MM.1S (cell line): ENCODE data around the gene ESRRB.

Experiments used
- EZH2 ChIP-seq: fragments of 300-600 bp; sonication (generic); optimal IDR thresholded peaks from 2 replicates; pipeline ENCODE3; 2017; ENCODE audit warnings: low read depth, mild to moderate bottlenecking, antibody characterized with exemption, low read length, mixed read lengths
- TF ChIP-seq, protein P1 (sequence below): fragments of 300-600 bp; sonication (generic); IDR thresholded peaks from 2 replicates; pipeline ENCODE4 v1.5.1; 2016; ENCODE audit warnings: antibody characterized with exemption, low read length, mixed read lengths

DNA sequence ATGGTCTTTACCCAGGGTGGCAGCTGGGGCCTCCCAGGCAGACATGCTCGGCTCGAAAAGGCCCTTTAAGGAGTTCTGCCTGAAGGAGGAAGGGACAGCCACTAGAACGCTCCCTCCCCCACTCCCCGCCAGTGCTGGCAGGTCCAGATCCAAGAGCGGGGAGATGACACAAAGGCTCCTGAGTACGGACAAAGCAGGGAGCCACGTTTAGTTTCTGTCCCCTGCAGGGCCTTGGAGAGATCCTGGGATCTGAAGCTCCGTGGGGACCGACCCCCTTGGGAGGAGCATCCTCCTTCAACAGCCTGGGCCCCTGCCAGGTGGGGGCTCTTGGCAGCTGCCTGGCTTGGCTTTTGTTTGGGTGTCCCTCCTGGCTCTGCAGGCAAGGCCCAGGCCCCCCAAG, 89.7 kb downstream of the ESRRB start:
- TF ChIP-seq, protein P1, sequence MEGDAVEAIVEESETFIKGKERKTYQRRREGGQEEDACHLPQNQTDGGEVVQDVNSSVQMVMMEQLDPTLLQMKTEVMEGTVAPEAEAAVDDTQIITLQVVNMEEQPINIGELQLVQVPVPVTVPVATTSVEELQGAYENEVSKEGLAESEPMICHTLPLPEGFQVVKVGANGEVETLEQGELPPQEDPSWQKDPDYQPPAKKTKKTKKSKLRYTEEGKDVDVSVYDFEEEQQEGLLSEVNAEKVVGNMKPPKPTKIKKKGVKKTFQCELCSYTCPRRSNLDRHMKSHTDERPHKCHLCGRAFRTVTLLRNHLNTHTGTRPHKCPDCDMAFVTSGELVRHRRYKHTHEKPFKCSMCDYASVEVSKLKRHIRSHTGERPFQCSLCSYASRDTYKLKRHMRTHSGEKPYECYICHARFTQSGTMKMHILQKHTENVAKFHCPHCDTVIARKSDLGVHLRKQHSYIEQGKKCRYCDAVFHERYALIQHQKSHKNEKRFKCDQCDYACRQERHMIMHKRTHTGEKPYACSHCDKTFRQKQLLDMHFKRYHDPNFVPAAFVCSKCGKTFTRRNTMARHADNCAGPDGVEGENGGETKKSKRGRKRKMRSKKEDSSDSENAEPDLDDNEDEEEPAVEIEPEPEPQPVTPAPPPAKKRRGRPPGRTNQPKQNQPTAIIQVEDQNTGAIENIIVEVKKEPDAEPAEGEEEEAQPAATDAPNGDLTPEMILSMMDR: no peak
- TF ChIP-seq EZH2: no peak
